C4-2B (cell line): ENCODE data around the gene SYVN1.

ENCODE experiments used
- H3K27ac ChIP-seq: fragments of 450-650 bp; 2 replicates; pipeline ENCODE4 v1.5.1; 2017
- CTCF ChIP-seq: fragments of 450-650 bp; conservative IDR thresholded peaks from 2 replicates; pipeline ENCODE4 v1.5.1; 2017; ENCODE audit warnings: mild to moderate bottlenecking
- ZFX ChIP-seq: fragments of 450-650 bp; IDR thresholded peaks from 2 replicates; pipeline ENCODE4 v1.6.1; 2017

SYVN1 gene

GRCh38 chr11:65085446-65085845 lies 48.9 kb downstream of the SYVN1 start:
- no peak overlapping the region; the same call in 1 of the 2 replicates for H3K27ac ChIP-seq
- TF ChIP-seq ZFX (no peak), CTCF (no peak)

DNA sequence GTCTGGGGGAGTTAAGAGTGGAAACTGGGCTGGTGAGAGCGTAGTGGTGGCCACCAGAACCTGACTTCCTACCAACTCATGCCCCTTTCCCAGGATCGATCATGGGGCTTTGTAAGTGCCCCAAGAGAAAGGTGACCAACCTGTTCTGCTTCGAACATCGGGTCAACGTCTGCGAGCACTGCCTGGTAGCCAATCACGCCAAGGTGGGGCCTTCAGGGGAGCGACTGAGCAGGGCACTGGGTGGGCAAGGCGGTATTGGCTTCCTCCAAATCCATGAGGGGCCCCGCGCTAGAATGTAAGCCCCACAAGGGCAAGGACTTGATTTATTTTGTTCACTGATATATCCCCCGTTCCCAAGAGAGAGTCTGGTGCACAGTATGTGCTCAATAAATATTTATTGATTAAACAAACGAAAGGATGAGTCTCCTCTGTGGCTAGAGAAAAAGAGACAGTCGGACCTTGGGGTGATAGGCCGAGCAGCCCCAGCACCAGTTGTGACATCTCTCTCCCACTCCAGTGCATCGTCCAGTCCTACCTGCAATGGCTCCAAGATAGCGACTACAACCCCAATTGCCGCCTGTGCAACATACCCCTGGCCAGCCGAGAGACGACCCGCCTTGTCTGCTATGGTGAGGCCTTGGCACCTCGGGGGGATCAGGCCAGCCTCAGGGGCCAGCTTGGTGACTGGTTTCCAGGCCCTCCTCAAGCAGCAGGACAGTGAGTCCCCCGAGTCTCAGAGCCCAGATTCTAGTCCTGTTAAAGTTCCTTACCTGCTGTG lies 49.5 kb downstream of the SYVN1 start:
- TF ChIP-seq CTCF (no peak), ZFX (no peak)
- peak overlapping the region; percentile 91 for H3K27ac ChIP-seq

DNA sequence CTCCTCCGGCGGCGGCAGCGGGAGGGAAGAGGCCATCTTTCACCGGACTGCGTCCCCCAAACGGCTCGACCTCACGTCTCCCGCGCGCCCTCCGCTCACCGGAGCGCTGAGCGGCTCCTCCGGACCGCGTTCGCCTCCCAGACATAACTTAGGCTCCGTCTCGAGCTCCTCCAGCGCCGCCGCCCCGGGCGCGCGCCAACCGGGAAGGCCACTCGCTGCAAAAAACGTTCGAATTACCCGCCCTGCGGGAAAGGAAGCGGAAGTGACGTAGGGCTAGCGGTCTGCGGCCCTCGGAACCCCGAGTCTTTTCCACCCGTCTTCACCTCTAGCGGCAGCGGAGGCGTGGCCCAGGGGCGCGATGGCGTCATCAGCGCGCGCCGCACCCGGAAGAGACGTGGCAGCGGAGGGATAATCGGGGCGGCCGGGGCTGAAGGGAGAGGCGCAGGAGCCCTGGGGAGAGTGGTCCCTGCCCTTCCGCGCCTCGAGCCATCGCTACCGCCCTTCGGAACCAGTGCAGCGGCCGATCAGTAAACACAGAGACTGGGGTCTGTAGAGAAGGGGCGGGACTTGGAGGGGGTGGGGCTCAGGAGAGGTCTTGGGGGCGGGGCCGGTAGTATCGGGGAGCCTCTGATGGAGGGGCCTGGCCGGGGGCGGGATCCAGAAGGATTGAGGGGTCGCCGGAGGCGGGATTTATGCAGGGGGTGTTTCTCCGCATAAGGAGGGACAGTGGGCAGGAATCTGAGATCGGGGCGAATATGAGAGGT lies 50.3 kb downstream of the SYVN1 start, which contains the start of the genes CDCA5 and ZFPL1:
TSS of gene CDCA5 (minus strand) at position 207 of the 764 bp plus-strand sequence. CDS start at position 145, 62 bp downstream.
TSS of gene ZFPL1 (plus strand) at position 389 of the 764 bp plus-strand sequence. CDS start 477 bp downstream, outside the sequence.
- peak within 1 kb of the TSS; percentile 91 for H3K27ac ChIP-seq
- TF ChIP-seq ZFX = peak; percentile 53; the same call in 1 of the 2 replicates
- TF ChIP-seq CTCF = no peak

DNA sequence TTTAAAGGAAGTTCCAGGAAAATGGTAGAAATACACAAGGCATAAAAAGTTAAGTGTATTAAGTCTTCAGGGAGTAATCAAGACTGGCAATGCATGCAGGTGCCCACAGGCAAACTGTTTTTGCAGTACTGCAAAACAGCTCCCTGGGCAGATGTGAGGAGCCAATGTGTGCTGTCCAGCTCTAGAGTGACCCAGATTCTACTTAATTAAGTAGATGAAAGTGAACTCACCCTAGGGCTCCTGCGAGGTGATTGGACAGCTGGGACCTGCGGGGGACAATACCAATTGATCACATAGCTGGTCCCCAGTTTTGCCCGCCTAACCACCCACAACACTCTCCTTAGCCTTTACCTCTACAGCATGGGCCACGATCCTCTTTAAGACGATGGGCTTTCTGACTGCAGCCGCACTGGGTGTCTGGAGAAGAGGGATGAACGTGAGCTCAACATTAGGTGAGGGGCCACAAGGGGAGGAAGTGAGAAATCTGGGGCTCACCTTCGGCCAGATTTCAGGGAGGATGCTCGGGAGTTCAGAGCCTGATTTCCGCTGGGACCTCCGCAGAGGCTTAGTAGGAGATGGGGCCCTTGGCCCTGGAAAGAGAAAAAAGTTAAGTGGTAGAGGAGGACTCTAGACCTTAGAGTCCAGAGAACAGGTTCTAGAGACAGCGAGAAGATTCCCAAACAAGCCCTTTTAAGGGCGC lies 51.0 kb downstream of the SYVN1 start:
- H3K27ac ChIP-seq = peak overlapping the region; percentile 91
- TF ChIP-seq ZFX (no peak), CTCF (no peak)

- TF ChIP-seq CTCF (no peak), ZFX (no peak)
- no peak overlapping the region for H3K27ac ChIP-seq
These were observed 55.5 kb downstream of the SYVN1 start for GRCh38 chr11:65078786-65079342.

GRCh38 chr11:65078151-65078550 lies 56.2 kb downstream of the SYVN1 start:
- no peak overlapping the region for H3K27ac ChIP-seq

More at GRCh38 chr11:65078151-65078550, 56.2 kb downstream of the SYVN1 start:
- TF ChIP-seq CTCF (peak; percentile 78), ZFX (no peak)
